AG09319 (cell line): ENCODE results near the gene ATAD3C.
"Not testable (repeated sequence)": the region's sequence is repeated elsewhere in the genome, so short reads cannot be mapped to it uniquely, and the experiment has no call there.

Experiments used
- DNase-seq: peaks from one replicate; pipeline ENCODE4 v3.0.0-alpha.2; 2010; ENCODE audit warnings: low read depth; ENCODE audit errors: extremely low read depth
- CTCF ChIP-seq: IDR thresholded peaks from 2 replicates; pipeline ENCODE4 v1.5.1; 2011; ENCODE audit warnings: low read depth, mild to moderate bottlenecking, inconsistent platforms, low read length, moderate library complexity

The ATAD3C gene

GRCh38 chr1:1449099-1449739 lies at the start of gene ATAD3C:
ATAD3C (plus strand) TSS chr1:1449689; CDS start chr1:1450684, 995 bp downstream.
- no peak for DNase-seq
- TF ChIP-seq CTCF, result no peak

- no peak for DNase-seq
- TF ChIP-seq CTCF, result no peak
Observed at GRCh38 chr1:1399872-1400575, 49.5 kb upstream of the ATAD3C start.

GRCh38 chr1:1400576-1401456 lies 48.7 kb upstream of the ATAD3C start:
- TF ChIP-seq CTCF, result no peak
- DNase-seq, result no peak

GRCh38 chr1:1401457-1402010 lies 48.0 kb upstream of the ATAD3C start:
- TF ChIP-seq CTCF, result no peak
- DNase-seq, result no peak

- TF ChIP-seq CTCF, result peak; percentile 71
- no peak for DNase-seq
Observed at GRCh38 chr1:1402072-1402900, 47.2 kb upstream of the ATAD3C start.

GRCh38 chr1:1402901-1403392 lies 46.5 kb upstream of the ATAD3C start:
- DNase-seq, result not testable (repeated sequence)

- no peak for TF ChIP-seq CTCF
- no peak for DNase-seq
Observed at GRCh38 chr1:1403653-1404052, 45.8 kb upstream of the ATAD3C start.
